ENCODE results near the gene TESK2. TPM values are rescaled to one million over a fixed set of nuclear protein-coding genes. Genes with fewer than 3 reads are reported as not detected.

Gene TESK2
- total RNA-seq, 1 donor from 2014 or later, result 12.2 TPM

GRCh38 chr1:45303520-45304310 is 187.2 kb downstream of the TESK2 start:
- Mint-ChIP-seq H3K4me3 (peak overlapping the region; percentile 92), H3K27me3 (no peaks in the 10 kb centered on the region), H3K9me3 (no peaks in the 10 kb centered on the region), H3K27ac (peak overlapping the region; percentile 96), H3K4me1 (peaks cover 43% of the 10 kb centered on the region), H3K36me3 (ENCODE audit: low read depth) (peaks cover 2% of the 10 kb centered on the region)
- TF ChIP-seq CTCF (IDR thresholded peaks at IDR 0.05), result no peak
- POLR2A ChIA-PET, result interaction anchor here (0.5 to 7.1 kb wide), 55 partner anchors 9 to 1780 kb away, joined by 3 to 217 read pairs (median 6); partner anchors contain the start of genes ARMH1, BTBD19, CCDC163 and EIF2B3
- CTCF ChIA-PET, result interaction anchor here (0.6 to 8.1 kb wide), 8 partner anchors 36 to 582 kb away, joined by 3 to 227 read pairs (median 8); partner anchors contain the start of genes HECTD3, MUTYH, PLK3 and RNU5D-1
- ATAC-seq (ENCODE audit: low read depth), result peak; percentile 80
- intact Hi-C loops (cut with micrococcal nuclease), result loop anchor here (1.0 to 5.0 kb wide), 12 partner anchors 37 to 671 kb away; partner anchors contain the start of genes AKR1A1, ARMH1, EIF2B3 and MUTYH
- peak; percentile 91 for DNase-seq

- intact Hi-C loops (cut with micrococcal nuclease), result loop anchor here (1.0 to 5.0 kb wide), 11 partner anchors 38 to 670 kb away; partner anchors contain the start of genes AKR1A1, ARMH1, EIF2B3 and MUTYH
- POLR2A ChIA-PET, result interaction anchor here (0.5 to 7.1 kb wide), 25 partner anchors 36 to 671 kb away, joined by 3 to 217 read pairs (median 12); partner anchors contain the start of genes CCDC163, EIF2B3, HECTD3 and MMACHC
- Mint-ChIP-seq H3K36me3 (ENCODE audit: low read depth) (peaks cover 2% of the 10 kb centered on the region), H3K27me3 (no peaks in the 10 kb centered on the region), H3K27ac (peak overlapping the region; percentile 41), H3K4me1 (peaks cover 43% of the 10 kb centered on the region), H3K9me3 (no peaks in the 10 kb centered on the region), H3K4me3 (peak overlapping the region; percentile 92)
- CTCF ChIA-PET, result interaction anchor here (0.6 to 8.1 kb wide), 6 partner anchors 37 to 572 kb away, joined by 3 to 227 read pairs (median 11); partner anchors contain the start of genes HECTD3, MUTYH, RNU5D-1 and TESK2
- TF ChIP-seq CTCF (IDR thresholded peaks at IDR 0.05), result no peak
- DNase-seq (no peak), ATAC-seq (ENCODE audit: low read depth) (no peak)
Measured at GRCh38 chr1:45302505-45303150, 188.3 kb downstream of the TESK2 start.

- ATAC-seq (ENCODE audit: low read depth), result no peak
- peaks cover 26% of the 10 kb centered on the region for H3K4me1 Mint-ChIP-seq
- H3K27me3 Mint-ChIP-seq, result no peaks in the 10 kb centered on the region
- peaks cover 2% of the 10 kb centered on the region for H3K36me3 Mint-ChIP-seq (ENCODE audit: low read depth)
- no peak overlapping the region for H3K4me3 Mint-ChIP-seq
- POLR2A ChIA-PET, result interaction anchor here (1.0 to 4.8 kb wide), 7 partner anchors 39 to 571 kb away, joined by 3 to 156 read pairs (median 4); partner anchors contain the start of genes HECTD3, MUTYH, RNU5D-1 and RPS8
- no peak for DNase-seq
- intact Hi-C loops (cut with micrococcal nuclease), result loop anchor here (1.0 to 5.0 kb wide), 6 partner anchors 93 to 569 kb away; partner anchors contain the start of genes RNU5D-1 and ZSWIM5
- CTCF ChIA-PET, result interaction anchor here (0.7 to 8.1 kb wide), 10 partner anchors 57 to 571 kb away, joined by 3 to 227 read pairs (median 4); partner anchors contain the start of genes HECTD3 and UROD
- peak overlapping the region; percentile 44 for H3K27ac Mint-ChIP-seq
- H3K9me3 Mint-ChIP-seq, result no peaks in the 10 kb centered on the region
- TF ChIP-seq CTCF (IDR thresholded peaks at IDR 0.05), result no peak
Measured at GRCh38 chr1:45300669-45300997, 190.3 kb downstream of the TESK2 start.

GRCh38 chr1:45299981-45300668 is 190.8 kb downstream of the TESK2 start:
- ChIA-PET CTCF (interaction anchor here (0.7 to 8.1 kb wide), 11 partner anchors 57 to 571 kb away, joined by 3 to 227 read pairs (median 4); partner anchors contain the start of genes HECTD3 and UROD), POLR2A (interaction anchor here (1.0 to 4.8 kb wide), 7 partner anchors 40 to 571 kb away, joined by 3 to 156 read pairs (median 4); partner anchors contain the start of genes HECTD3, MUTYH, RNU5D-1 and RPS8)
- intact Hi-C loops (cut with micrococcal nuclease), result loop anchor here (1.0 to 5.0 kb wide), 6 partner anchors 93 to 569 kb away; partner anchors contain the start of genes RNU5D-1 and ZSWIM5
- peak overlapping the region; percentile 44 for H3K27ac Mint-ChIP-seq
- H3K4me1 Mint-ChIP-seq, result peaks cover 21% of the 10 kb centered on the region
- no peak for DNase-seq
- peaks cover 2% of the 10 kb centered on the region for H3K36me3 Mint-ChIP-seq (ENCODE audit: low read depth)
- TF ChIP-seq CTCF (IDR thresholded peaks at IDR 0.05), result peak; percentile 70
- H3K4me3 Mint-ChIP-seq, result no peak overlapping the region
- ATAC-seq (ENCODE audit: low read depth), result no peak
- H3K9me3 Mint-ChIP-seq, result no peaks in the 10 kb centered on the region
- no peaks in the 10 kb centered on the region for H3K27me3 Mint-ChIP-seq
